ENCODE measurements around the gene PLEKHA6.

GRCh38 chr1:204361781-204362180 is 2.1 kb upstream of the PLEKHA6 start:
- TF ChIP-seq SPI1 (IDR thresholded peaks at IDR 0.05; ENCODE audit: low read depth, low read length) (no peak), POU2F2 (IDR thresholded peaks at IDR 0.05; ENCODE audit: low read depth, low read length) (no peak), POLR2A (IDR thresholded peaks at IDR 0.05; ENCODE audit: low read depth, low read length) (no peak)

Measured in GM12891 (cell line).